HG02973 (cell line): Measurements from ENCODE around the gene SUSD4.
"Not testable (repeated sequence)": the region's sequence is repeated elsewhere in the genome, so short reads cannot be mapped to it uniquely, and the experiment has no call there.

Source experiments
- ATAC-seq: cut with Tn5 transposase; IDR thresholded peaks from one replicate; pipeline ENCODE4 v1.9.1; 2021; ENCODE audit warnings: moderate library complexity; ENCODE audit not compliant: unreplicated experiment

The SUSD4 gene

GRCh38 chr1:223363856-223364684, at the start of gene SUSD4:
Gene SUSD4, minus strand, starts transcription at chr1:223364176. Its CDS starts 751 bp downstream, at chr1:223363425.
- ATAC-seq = no peak

GRCh38 chr1:223413216-223413615, 49.2 kb upstream of the SUSD4 start:
- no peak for ATAC-seq

GRCh38 chr1:223411710-223412109, 47.7 kb upstream of the SUSD4 start:
- ATAC-seq = no peak

GRCh38 chr1:223411309-223411708, 47.3 kb upstream of the SUSD4 start:
- ATAC-seq = no peak

- no peak for ATAC-seq
Measured at GRCh38 chr1:223410036-223410435, 46.1 kb upstream of the SUSD4 start.

GRCh38 chr1:223405507-223405906, 41.5 kb upstream of the SUSD4 start:
- no peak for ATAC-seq

- no peak for ATAC-seq
Measured at GRCh38 chr1:223403184-223403815, 39.3 kb upstream of the SUSD4 start.

GRCh38 chr1:223402790-223403142, 38.8 kb upstream of the SUSD4 start:
- no peak for ATAC-seq

- no peak for ATAC-seq
Measured at GRCh38 chr1:223401873-223402789, 38.2 kb upstream of the SUSD4 start.

- not testable (repeated sequence) for ATAC-seq
Measured at GRCh38 chr1:223399393-223399792, 35.4 kb upstream of the SUSD4 start.

GRCh38 chr1:223394706-223395105, 30.7 kb upstream of the SUSD4 start:
- ATAC-seq = no peak

GRCh38 chr1:223394242-223394641, 30.3 kb upstream of the SUSD4 start:
- no peak for ATAC-seq

GRCh38 chr1:223393275-223394214, 29.6 kb upstream of the SUSD4 start, which contains the start of gene CCDC185:
Gene CCDC185, plus strand, starts transcription at chr1:223393415. Its CDS starts 61 bp downstream, at chr1:223393476.
- no peak for ATAC-seq

GRCh38 chr1:223390618-223391017, 26.6 kb upstream of the SUSD4 start:
- ATAC-seq = no peak

- no peak for ATAC-seq
Measured at GRCh38 chr1:223386013-223386412, 22.0 kb upstream of the SUSD4 start.

GRCh38 chr1:223378754-223379153, 14.8 kb upstream of the SUSD4 start:
- no peak for ATAC-seq

GRCh38 chr1:223374064-223374610, 10.2 kb upstream of the SUSD4 start:
- ATAC-seq = no peak

GRCh38 chr1:223364685-223365382, 858 bp upstream of the SUSD4 start:
- no peak for ATAC-seq
